A673 (cell line): ENCODE results near the gene ENDOD1. TPM values are rescaled to one million over a fixed set of nuclear protein-coding genes. Genes with fewer than 3 reads are reported as not detected.

ENCODE experiments used
- BruUV-seq: library from RNA; stranded (reverse); fragments of 400-500 nt; replicated peaks from 2 replicates; lab custom pipeline; 2021; lab: Mats Ljungman, UMichigan
- CTCF ChIA-PET: fragments of 300-600 bp; sonication (Branson Sonifier 250); formaldehyde crosslinking; loops from one replicate; lab custom pipeline; 2022; ENCODE audit warnings: antibody characterized with exemption; lab: Charles Lee
- POLR2A ChIA-PET: fragments of 300-600 bp; sonication (Branson Sonifier 250); formaldehyde crosslinking; loops from one replicate; lab custom pipeline; 2022; ENCODE audit warnings: antibody characterized with exemption; ENCODE audit not compliant: low non-redundant PET; lab: Charles Lee
- DNase-seq: peaks from one replicate; pipeline ENCODE4 v3.0.0-alpha.2; 2015; ENCODE audit warnings: low spot score
- H3K27ac ChIP-seq: fragments of 200-600 bp; sonication (generic); 2 replicates; pipeline ENCODE4 v1.5.1; 2016; ENCODE audit warnings: mixed run types, low read depth, mild to moderate bottlenecking, mixed read lengths, antibody characterized with exemption, low read length; ENCODE audit not compliant: poor library complexity, severe bottlenecking
- H3K27me3 ChIP-seq: fragments of 200-600 bp; sonication (generic); replicated peaks from 2 replicates; pipeline ENCODE4 v1.6.1; 2017; ENCODE audit warnings: mixed run types, low read depth, mild to moderate bottlenecking, mixed read lengths, antibody characterized with exemption, low read length; ENCODE audit not compliant: insufficient read depth, poor library complexity
- H3K36me3 ChIP-seq: fragments of 200-600 bp; sonication (generic); 2 replicates; pipeline ENCODE4 v1.6.1; 2016; ENCODE audit warnings: mixed run types, mild to moderate bottlenecking, mixed read lengths, antibody characterized with exemption, low read length; ENCODE audit not compliant: insufficient read depth, poor library complexity, severe bottlenecking
- H3K4me1 ChIP-seq: fragments of 200-600 bp; sonication (generic); 2 replicates; pipeline ENCODE4 v1.6.1; 2017; ENCODE audit warnings: mixed run types, mild to moderate bottlenecking, mixed read lengths, antibody characterized with exemption, low read length; ENCODE audit not compliant: insufficient read depth, poor library complexity, severe bottlenecking
- H3K4me3 ChIP-seq: fragments of 200-600 bp; sonication (generic); 2 replicates; pipeline ENCODE4 v1.5.1; 2016; ENCODE audit warnings: low read depth, mixed run types, mild to moderate bottlenecking, mixed read lengths, low read length; ENCODE audit not compliant: poor library complexity, severe bottlenecking
- H3K9me3 ChIP-seq: fragments of 200-600 bp; sonication (generic); 2 replicates; pipeline ENCODE4 v1.6.1; 2016; ENCODE audit warnings: mixed run types, low read depth, mild to moderate bottlenecking, mixed read lengths, antibody characterized with exemption, low read length; ENCODE audit not compliant: poor library complexity, severe bottlenecking
- EZH2 ChIP-seq: fragments of 200-600 bp; sonication (generic); IDR thresholded peaks from 2 replicates; pipeline ENCODE4 v1.6.1; 2017; ENCODE audit warnings: borderline replicate concordance, low read depth, mild to moderate bottlenecking, mixed read lengths, antibody characterized with exemption, low read length; ENCODE audit not compliant: poor library complexity, severe bottlenecking
- intact Hi-C: fragments of 100-400 bp; cut with micrococcal nuclease; formaldehyde crosslinking; loops from one replicate; pipeline ENCODE4 v1.10.0; 2022; ENCODE audit not compliant: unreplicated experiment
- total RNA-seq: library from RNA; stranded (reverse); gene quantifications from 2 replicates; pipeline ENCODE4 v1.2.3, GENCODE V29; 2021
- TF ChIP-seq, protein P1 (sequence below): fragments of 300-800, 200-600 bp; sonication (generic); conservative IDR thresholded peaks from 2 replicates; pipeline ENCODE4 v1.5.1; 2017; ENCODE audit warnings: low read depth, mild to moderate bottlenecking, antibody characterized with exemption, low read length, moderate library complexity, mixed read lengths

The ENDOD1 gene
- total RNA-seq, 1 experiment from 2014 or later = 7.3 TPM

DNA sequence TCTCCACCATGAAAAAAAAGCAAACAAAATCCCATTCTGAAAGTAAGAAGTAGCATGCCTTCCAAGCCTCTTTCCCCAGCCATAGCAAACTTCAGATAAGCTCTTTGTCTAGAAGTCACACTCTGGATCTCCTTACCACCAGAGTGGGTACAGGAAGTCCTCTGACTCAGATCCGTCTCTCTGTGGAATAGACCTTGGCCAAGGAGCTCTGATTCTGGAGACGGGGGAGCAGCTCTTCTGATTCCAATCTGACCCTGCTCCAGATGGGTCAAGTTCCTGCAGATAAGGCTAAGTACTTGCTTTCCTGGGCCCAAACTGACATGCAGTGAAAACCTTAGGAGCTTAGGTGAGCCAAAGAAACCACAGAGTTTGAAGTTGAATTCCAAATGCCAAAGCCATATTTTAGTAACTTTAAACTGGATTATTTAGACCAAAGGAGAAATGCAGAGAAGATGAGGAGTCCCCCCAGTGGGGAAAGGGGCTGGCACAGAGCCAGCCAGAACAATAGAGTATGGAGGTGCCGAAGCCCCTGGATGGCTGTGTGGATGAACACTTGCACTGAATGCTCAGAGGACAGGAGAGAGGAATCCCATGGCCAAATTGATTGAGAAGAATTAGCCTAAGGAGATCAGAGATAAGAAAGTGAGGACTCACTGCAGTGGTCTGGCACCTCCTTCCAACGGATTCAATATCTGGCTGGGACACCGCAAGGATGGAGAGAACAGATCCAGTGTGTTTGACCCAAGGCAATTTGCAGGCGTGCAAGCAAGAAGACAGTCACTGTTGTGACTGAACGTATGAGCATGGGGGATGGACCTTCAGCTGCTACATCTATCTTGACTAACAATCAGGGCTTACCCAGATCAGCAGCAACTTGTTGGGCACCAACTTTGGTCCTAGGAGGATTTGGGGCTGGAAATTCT, 54.9 kb downstream of the ENDOD1 start:
- Histone ChIP-seq H3K4me1 (peaks cover 7% of the 10 kb centered on the region), H3K9me3 (no peaks in the 10 kb centered on the region), H3K27ac (no peak overlapping the region), H3K4me3 (no peak overlapping the region), H3K36me3 (no peaks in the 10 kb centered on the region), H3K27me3 (no peaks in the 10 kb centered on the region)
- TF ChIP-seq EZH2 = no peak
- TF ChIP-seq, protein P1, sequence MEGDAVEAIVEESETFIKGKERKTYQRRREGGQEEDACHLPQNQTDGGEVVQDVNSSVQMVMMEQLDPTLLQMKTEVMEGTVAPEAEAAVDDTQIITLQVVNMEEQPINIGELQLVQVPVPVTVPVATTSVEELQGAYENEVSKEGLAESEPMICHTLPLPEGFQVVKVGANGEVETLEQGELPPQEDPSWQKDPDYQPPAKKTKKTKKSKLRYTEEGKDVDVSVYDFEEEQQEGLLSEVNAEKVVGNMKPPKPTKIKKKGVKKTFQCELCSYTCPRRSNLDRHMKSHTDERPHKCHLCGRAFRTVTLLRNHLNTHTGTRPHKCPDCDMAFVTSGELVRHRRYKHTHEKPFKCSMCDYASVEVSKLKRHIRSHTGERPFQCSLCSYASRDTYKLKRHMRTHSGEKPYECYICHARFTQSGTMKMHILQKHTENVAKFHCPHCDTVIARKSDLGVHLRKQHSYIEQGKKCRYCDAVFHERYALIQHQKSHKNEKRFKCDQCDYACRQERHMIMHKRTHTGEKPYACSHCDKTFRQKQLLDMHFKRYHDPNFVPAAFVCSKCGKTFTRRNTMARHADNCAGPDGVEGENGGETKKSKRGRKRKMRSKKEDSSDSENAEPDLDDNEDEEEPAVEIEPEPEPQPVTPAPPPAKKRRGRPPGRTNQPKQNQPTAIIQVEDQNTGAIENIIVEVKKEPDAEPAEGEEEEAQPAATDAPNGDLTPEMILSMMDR = no peak
- DNase-seq = no peak
- intact Hi-C loops = no loop called here
- ChIA-PET CTCF (no interaction called here), POLR2A (interaction anchor here (0.6 kb wide), 1 partner anchor 1763 kb away, joined by 3 read pairs; no protein-coding TSS in a partner anchor)
- BruUV-seq = no TSS peak

DNA sequence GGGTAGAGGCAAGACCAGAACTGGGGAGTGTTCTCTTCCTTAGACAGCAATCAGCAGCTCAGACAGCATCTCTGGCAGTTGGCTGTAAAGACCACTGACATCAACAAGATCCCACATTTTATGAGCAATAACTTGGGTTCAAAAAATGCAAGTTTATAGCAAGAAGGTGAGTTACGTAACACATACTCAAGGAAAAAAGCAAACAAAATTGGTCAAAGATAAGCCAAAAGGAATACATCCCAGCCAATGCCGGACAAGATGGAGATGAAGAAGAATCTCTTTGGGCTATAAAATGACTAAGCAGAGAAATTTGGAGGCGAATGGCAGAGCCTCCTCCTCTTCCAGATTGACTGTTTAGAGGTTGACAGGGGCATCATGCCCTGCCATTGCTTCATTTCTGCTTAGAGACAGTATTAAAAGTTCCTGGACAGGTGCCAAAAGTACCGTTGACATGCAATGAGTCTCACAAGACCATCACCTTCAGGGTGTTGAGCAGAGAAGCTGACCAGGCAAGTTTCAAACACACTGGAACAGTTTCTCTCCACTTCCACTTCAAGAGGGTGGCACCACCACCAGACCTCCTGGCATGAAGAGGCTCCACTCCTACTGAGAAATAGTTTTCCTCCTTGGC, 55.9 kb downstream of the ENDOD1 start:
- BruUV-seq = no TSS peak
- no peaks in the 10 kb centered on the region for H3K9me3 ChIP-seq
- H3K27ac ChIP-seq = no peak overlapping the region
- H3K4me1 ChIP-seq = peaks cover 7% of the 10 kb centered on the region
- intact Hi-C loops = no loop called here
- ChIA-PET POLR2A (no interaction called here), CTCF (no interaction called here)
- no peak for DNase-seq
- H3K27me3 ChIP-seq = no peaks in the 10 kb centered on the region
- H3K4me3 ChIP-seq = no peak overlapping the region
- TF ChIP-seq, protein P1 = no peak
- TF ChIP-seq EZH2 = no peak
- no peaks in the 10 kb centered on the region for H3K36me3 ChIP-seq

DNA sequence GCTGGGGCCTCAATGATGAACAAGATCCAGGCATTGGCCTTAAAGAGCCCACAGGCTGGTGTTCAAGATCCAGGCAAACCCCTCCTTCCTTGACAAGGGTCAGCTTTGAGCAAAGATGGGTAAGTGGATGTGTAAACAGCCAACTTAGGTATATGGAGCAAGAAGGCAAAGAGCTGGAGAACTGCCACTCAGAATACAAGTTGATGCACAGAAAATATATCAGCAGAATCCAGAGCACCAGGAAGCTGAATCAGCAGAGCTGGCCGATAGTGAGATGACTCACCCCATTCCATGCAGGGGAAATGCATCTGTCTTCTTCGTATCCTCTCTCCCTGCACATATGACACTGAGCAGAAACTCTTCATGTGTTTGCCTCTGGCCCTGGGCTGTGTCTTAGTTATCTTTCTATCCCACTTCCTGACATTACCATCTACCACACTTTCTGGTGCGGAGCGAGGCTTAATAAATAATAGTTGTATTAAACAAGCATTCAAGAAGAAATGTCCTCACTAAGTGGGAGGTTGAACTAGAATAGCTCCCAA, 57.8 kb downstream of the ENDOD1 start:
- peak; percentile 81 for DNase-seq
- TF ChIP-seq EZH2 = no peak
- TF ChIP-seq, protein P1 = no peak
- no TSS peak for BruUV-seq
- CTCF ChIA-PET = no interaction called here
- Histone ChIP-seq H3K4me1 (peaks cover 11% of the 10 kb centered on the region), H3K36me3 (no peaks in the 10 kb centered on the region), H3K9me3 (no peaks in the 10 kb centered on the region), H3K27me3 (no peaks in the 10 kb centered on the region), H3K4me3 (no peak overlapping the region), H3K27ac (no peak overlapping the region)
- intact Hi-C loops = no loop called here
- POLR2A ChIA-PET = no interaction called here
